ENCODE data around the gene TGFBR1.

The TGFBR1 gene

DNA sequence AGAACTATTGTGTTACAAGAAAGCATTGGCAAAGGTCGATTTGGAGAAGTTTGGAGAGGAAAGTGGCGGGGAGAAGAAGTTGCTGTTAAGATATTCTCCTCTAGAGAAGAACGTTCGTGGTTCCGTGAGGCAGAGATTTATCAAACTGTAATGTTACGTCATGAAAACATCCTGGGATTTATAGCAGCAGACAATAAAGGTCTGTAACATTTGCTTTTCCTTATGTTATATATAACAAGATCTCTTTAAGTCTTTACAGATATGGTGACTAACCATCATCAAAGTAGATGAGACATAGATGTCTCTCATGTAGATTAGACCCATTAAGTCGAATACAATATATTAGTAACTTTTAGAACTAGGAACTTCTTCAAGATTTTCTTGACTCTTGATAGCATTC is 33.0 kb downstream of the TGFBR1 start:
- H3K4me3 ChIP-seq (ENCODE audit: low read depth, low read length) = no peak overlapping the region
- TF ChIP-seq, protein P1, sequence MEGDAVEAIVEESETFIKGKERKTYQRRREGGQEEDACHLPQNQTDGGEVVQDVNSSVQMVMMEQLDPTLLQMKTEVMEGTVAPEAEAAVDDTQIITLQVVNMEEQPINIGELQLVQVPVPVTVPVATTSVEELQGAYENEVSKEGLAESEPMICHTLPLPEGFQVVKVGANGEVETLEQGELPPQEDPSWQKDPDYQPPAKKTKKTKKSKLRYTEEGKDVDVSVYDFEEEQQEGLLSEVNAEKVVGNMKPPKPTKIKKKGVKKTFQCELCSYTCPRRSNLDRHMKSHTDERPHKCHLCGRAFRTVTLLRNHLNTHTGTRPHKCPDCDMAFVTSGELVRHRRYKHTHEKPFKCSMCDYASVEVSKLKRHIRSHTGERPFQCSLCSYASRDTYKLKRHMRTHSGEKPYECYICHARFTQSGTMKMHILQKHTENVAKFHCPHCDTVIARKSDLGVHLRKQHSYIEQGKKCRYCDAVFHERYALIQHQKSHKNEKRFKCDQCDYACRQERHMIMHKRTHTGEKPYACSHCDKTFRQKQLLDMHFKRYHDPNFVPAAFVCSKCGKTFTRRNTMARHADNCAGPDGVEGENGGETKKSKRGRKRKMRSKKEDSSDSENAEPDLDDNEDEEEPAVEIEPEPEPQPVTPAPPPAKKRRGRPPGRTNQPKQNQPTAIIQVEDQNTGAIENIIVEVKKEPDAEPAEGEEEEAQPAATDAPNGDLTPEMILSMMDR (IDR thresholded peaks at IDR 0.05; ENCODE audit: low read depth, low read length) = no peak
- in situ Hi-C loops (cut with HindIII; ENCODE audit: low sequenced_read_pairs) = loop anchor here (25.0 kb wide), 1 partner anchor 126 kb away; no protein-coding TSS in a partner anchor
- no peak for DNase-seq (ENCODE audit: low read depth, low spot score)

DNA sequence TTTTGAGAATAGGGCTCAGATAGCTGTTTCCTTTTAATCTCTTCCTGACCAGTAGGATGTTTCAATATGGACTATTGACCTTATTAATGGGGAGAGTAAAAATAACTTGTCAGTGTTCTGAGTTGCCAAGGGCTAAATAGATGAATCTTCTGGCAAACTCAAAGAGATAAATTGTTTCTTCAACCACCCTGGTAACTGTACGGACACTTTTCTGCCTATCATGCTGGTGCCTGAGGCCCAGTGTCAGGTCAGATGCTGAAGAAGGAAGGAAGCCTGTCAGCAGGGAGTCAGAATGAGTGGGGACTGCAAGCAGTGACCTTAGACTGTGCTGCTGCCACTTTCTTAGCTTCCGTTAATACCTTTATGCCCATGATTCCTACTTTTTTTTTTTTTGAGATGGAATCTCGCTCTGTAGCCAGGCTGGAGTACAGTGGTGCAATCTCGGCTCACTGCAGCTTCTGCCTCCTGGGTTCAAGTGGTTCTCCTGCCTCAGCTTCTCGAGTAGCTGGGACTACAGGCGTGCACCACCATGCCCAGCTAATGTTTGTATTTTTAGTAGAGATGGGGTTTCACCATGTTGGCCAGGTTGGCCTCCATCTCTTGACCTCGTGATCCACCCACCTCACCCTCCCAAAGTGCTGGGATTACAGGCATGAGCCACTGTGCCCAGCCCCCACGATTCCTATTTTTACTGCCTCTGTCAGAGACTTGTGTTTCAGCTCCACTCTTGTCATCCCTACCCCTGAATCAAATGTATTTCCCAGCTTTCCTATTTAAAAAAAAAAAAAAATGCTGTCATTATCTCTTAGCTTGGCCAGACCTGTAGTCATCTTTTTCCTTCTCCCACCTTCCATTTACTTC is 33.7 kb downstream of the TGFBR1 start:
- in situ Hi-C loops (cut with HindIII; ENCODE audit: low sequenced_read_pairs) = loop anchor here (25.0 kb wide), 1 partner anchor 126 kb away; no protein-coding TSS in a partner anchor
- TF ChIP-seq, protein P1 (IDR thresholded peaks at IDR 0.05; ENCODE audit: low read depth, low read length) = no peak
- no peak overlapping the region for H3K4me3 ChIP-seq (ENCODE audit: low read depth, low read length)
- DNase-seq (ENCODE audit: low read depth, low spot score) = no peak

DNA sequence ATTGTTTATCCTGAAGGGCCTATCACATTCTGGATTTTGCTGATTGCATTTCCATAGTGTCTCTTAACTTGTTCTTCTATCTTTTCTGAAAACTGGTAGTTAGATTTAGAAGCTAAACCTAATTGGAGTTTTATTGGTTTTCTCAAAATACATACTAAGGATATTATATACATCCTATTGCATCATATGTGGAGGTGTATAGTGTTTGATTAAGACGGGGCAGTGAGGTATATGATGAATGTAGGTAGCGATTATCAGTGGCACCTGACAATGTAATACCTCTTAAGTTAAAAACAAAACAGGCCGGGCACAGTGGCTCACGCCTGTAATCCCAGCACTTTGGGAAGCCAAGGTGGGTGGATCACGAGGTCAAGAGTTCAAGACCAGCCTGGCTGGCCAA is 35.0 kb downstream of the TGFBR1 start:
- no peak for DNase-seq (ENCODE audit: low read depth, low spot score)
- in situ Hi-C loops (cut with HindIII; ENCODE audit: low sequenced_read_pairs) = loop anchor here (25.0 kb wide), 1 partner anchor 128 kb away; no protein-coding TSS in a partner anchor
- no peak overlapping the region for H3K4me3 ChIP-seq (ENCODE audit: low read depth, low read length)
- TF ChIP-seq, protein P1 (IDR thresholded peaks at IDR 0.05; ENCODE audit: low read depth, low read length) = no peak

DNA sequence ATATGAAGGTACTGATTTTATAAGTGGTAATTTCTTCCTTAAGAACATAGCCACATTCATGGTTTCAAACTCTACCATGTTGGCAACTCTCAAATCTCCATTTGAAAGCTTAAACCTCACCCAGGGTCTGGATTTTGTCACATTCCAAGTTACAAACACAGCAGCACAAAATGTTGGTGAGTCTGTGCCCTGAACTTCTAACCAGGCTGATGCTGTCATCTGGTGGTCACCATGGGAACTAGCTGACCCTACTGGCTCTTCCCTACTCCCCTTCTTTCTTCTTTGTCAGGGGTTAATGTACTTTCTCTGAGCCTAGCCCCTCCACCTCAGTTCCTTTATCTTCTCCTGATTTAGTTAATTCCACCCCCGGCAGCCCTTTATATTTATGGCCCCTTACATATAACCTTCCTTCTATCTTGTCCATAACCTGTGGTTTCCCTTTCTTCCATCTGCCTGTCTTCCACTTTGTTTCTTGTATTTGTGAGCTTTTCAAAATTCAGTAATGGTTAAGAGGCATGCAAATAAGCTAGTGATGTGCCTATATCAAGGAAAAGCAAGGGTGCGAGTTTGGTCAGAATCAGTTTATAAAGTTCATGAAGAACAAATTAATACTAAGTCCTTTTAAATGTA is 35.9 kb downstream of the TGFBR1 start:
- TF ChIP-seq, protein P1 (IDR thresholded peaks at IDR 0.05; ENCODE audit: low read depth, low read length) = peak; percentile 94
- H3K4me3 ChIP-seq (ENCODE audit: low read depth, low read length) = no peak overlapping the region
- DNase-seq (ENCODE audit: low read depth, low spot score) = peak; percentile 55
- in situ Hi-C loops (cut with HindIII; ENCODE audit: low sequenced_read_pairs) = loop anchor here (25.0 kb wide), 1 partner anchor 128 kb away; no protein-coding TSS in a partner anchor

DNA sequence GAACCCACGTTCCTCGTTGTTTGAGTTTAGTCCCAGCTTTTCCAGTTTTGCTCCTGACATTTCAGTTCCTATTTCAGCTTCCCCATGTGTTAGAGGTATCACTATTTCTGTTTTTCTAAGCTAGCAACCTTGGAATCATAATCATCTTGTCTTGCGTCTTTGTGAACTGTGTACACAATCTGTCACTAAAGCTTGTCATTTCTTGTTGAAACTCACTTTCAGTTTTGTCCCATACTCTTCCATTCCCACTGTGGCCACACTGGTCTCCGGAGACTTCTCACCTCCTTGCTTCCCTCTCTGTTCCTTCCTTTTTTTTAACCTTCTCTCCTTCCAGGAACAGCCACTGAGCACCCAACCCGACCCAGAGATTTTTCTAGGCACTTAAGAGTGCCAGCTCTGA is 36.9 kb downstream of the TGFBR1 start:
- TF ChIP-seq, protein P1 (IDR thresholded peaks at IDR 0.05; ENCODE audit: low read depth, low read length) = no peak
- DNase-seq (ENCODE audit: low read depth, low spot score) = no peak

DNA sequence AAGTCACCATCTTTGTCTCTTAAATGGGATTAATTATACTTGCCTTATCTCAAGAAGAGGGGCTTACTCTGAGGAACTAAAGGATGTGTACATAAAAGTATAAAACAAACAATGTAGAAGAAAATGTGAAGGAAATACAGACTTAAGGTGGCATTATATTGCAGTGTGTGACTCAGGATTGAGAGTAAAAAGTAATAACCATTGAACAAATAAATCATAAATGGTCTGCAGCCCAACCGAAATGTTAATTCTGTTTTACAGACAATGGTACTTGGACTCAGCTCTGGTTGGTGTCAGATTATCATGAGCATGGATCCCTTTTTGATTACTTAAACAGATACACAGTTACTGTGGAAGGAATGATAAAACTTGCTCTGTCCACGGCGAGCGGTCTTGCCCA is 37.4 kb downstream of the TGFBR1 start:
- DNase-seq (ENCODE audit: low read depth, low spot score) = no peak
- TF ChIP-seq, protein P1 (IDR thresholded peaks at IDR 0.05; ENCODE audit: low read depth, low read length) = no peak
- no peak overlapping the region for H3K4me3 ChIP-seq (ENCODE audit: low read depth, low read length)
- in situ Hi-C loops (cut with HindIII; ENCODE audit: low sequenced_read_pairs) = loop anchor here (25.0 kb wide), 1 partner anchor 130 kb away; no protein-coding TSS in a partner anchor

More for the DNA sequence above, 36.9 kb downstream of the TGFBR1 start:
- in situ Hi-C loops (cut with HindIII; ENCODE audit: low sequenced_read_pairs) = loop anchor here (25.0 kb wide), 1 partner anchor 130 kb away; no protein-coding TSS in a partner anchor
- H3K4me3 ChIP-seq (ENCODE audit: low read depth, low read length) = no peak overlapping the region

Data from astrocyte of the spinal cord (primary cell).